GM21381 (cell line): ENCODE data around the gene AKAP4.

Source experiments
- ATAC-seq: cut with Tn5 transposase; IDR thresholded peaks from one replicate; pipeline ENCODE4 v1.9.1; 2021; ENCODE audit warnings: mild to moderate bottlenecking, moderate library complexity; ENCODE audit not compliant: unreplicated experiment

Gene AKAP4

DNA sequence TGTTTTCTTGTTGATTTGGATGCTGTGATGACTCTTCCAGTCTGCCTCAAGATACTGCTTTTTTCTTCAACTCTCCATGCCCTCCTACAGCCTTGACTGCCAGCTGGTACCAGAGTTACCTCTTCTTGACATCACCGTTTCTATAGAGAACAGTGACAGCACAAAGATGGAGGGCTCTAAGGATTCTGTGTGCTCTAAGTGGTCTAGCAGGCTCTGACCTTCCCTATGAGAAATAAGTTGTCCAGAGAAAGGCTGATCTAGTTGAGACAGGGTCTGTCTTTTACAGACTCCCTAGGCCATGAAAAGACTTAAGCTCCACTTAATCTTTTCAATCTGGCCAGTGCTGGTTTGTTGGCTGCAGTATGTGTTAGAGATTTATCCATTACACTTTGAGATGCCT lies at the start of gene AKAP4:
Gene AKAP4, minus strand, starts transcription at position 101 of the 400 bp plus-strand sequence. CDS start 118 bp downstream, outside the sequence.
- ATAC-seq = no peak

DNA sequence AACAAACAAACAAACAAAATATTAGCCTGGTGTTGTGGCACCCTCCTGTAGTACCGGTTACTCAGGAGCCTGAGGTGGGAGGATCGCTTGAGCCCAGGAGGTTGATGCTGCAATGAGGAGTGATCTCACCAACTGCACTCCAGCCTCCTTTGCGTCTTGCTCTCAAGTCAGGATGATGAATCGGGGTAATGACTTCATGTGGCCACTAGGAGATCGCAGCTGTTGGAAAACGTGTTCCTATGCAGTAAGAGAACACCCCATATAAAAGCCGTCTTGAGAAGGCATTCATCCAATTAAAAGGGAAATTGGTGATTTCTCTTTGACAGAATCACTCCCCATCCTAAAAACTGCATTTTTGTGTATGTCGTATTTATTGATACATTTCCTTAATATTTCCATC lies 10.7 kb upstream of the AKAP4 start:
- no peak for ATAC-seq

DNA sequence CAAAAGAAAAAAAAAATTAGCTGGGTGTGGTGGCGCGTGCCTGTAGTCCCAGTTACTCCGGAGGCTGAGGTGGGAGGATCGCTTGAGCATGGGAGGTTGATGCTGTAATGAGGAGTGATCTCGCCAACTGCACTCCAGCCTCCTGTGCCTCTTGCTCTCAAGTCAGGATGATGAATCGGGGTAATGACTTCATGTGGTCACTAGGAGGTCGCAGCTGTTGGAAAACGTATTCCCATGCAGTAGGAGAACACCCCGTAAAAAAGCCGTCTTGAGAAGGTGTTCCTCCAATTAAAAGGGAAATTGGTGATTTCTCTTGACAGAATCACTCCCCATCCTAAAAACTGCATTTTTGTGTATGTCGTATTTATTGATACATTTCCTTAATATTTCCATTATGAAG lies 5.9 kb upstream of the AKAP4 start:
- ATAC-seq = no peak

DNA sequence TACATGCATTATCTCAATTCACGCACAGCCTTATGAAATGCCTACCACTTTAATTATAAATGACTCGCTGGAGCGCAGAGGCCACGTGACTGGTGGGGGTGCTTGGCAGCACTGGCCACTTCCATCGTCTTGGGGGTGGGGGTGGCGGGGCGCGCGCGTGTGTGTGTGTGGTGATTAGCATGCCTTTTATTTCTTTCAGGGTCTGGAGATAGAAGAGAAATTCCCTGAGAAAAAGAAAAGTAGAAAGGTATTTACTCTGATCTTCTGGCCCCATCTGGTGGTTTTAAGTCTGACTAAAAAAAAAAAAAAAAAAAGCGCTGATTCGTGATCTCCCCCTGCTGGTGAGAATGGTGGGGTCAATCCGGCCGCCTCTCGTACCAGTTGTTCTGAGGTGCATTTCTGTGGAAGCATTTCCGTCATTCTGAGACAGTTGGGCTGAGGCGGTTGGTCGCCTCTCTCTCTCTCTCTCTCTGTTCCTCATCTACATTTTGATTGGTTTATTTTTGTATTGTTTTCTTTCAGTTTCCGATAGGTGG lies 3.6 kb upstream of the AKAP4 start, which contains the start of gene CCNB3:
Gene CCNB3, plus strand, starts transcription at position 402 of the 536 bp plus-strand sequence. CDS start 80,399 bp downstream, outside the sequence.
- ATAC-seq = peak; percentile 95

- ATAC-seq = no peak
Observed at GRCh38 chrX:50202539-50202938, 1.7 kb upstream of the AKAP4 start.

GRCh38 chrX:50198348-50198747 lies 2.5 kb downstream of the AKAP4 start:
- ATAC-seq = no peak

DNA sequence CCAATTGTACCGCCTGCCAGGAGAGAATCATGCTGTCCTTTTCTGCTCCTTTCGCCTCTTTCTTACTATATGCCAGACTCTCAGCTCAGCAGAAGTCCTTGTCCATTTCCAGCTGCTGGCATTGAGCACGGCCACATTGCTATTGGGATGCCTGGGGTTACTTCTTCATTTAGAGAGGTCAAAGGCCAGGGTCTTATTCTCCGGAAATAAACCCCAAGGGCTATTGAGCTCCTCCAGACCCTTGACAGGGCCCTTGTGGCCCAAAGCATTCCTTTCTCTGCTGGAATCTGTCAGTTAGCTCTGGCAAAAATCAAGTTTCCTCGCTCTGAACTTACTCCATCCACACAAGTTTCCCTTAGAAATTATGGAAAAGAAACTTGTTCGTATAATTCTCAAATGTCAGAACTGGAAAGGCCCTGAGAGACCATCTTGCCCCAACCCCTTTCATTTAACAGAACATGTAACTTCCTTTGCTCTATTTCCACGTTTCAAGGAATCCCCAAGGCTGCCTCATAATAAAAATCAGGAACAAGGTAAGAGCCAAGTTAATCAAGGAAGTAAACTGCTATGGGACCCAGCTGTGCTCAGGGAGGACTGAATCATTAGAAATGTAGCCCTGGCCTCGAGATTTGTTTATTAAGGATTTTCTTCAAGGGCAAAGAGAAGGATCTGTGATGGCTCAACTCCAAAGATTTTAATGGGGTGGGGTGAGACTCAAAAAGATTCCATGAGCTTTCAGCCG lies 11.8 kb downstream of the AKAP4 start:
- no peak for ATAC-seq

- ATAC-seq = no peak
Observed at GRCh38 chrX:50183891-50184290, 16.9 kb downstream of the AKAP4 start.

- no peak for ATAC-seq
Observed at GRCh38 chrX:50180073-50180940, 20.5 kb downstream of the AKAP4 start.

GRCh38 chrX:50169717-50170116 lies 31.1 kb downstream of the AKAP4 start:
- no peak for ATAC-seq

DNA sequence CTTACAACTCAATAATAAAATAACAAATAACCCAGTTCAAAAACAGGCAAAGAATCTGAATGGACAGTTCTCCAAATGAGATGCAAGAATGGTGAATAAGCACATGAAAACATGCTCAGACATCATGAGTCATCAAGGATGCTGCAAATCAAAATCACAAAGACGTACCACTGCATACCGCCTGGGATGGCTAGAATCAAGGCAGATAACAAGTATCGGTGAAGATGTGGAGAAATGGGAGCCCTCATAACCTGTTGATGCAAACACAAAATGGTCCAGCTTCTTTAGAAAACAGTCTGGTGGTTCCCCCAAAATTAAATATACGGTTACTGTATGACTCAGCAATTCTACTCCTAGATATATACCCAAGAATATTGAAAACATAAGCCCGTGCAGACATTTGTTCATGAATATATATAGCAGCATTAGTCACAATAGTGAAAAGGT lies 32.5 kb downstream of the AKAP4 start:
- ATAC-seq = peak; percentile 48

DNA sequence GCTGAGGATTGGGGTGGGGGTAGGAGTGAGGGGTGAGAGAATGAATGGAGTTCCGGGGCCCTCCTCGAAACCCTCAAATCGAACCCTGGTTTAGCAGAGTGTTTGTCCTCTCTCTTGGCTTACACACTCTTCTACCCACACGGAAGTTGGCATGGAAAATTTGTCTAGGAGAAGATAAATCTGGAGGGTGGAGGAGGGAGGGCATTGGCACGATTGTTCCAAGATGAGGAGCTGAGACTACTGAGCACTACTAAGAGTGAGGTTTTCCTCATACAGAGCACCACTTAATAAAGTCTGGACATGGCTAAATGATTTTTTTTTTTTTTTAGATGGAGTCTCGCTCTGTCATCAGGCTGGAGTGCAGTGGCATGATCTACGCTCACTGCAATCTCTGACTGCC lies 33.4 kb downstream of the AKAP4 start:
- no peak for ATAC-seq

DNA sequence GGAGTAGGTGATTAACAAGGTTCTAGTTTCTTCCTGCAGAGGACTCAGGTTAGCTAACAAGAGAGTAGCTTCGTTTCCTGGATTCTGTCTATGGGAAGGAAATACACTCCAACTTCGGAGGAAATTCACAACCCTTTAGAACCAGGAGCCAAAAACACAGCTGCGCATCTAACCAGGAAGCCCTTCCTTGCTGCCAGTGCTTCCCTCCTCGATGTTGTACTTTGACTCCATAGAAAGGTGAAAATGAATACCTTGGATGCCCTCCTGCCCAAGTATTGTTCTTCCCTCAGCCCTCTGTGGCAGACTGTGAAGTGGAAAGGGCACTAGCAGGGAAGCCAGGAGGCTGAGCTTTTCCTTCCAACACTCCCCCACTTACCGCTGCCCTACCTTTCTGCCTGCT lies 35.1 kb downstream of the AKAP4 start:
- no peak for ATAC-seq

DNA sequence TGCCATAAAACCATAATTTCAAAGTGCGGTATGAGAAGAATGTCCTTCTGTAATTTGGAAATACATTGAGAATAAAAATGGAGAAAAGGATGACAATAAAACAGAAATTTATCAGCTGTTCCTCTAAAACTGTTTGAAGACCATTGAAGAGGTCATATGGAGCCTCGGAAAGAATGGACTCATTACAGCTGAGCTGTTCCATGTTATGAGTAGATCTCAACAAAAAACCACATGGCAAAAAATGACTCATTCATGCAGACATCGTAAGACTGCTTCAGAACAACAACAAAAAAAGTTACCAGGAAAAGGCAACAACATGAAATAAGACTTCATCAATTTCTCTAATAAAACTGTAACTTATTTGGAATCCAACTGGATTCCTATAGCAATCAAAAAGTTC lies 39.7 kb downstream of the AKAP4 start:
- no peak for ATAC-seq

GRCh38 chrX:50158593-50158992 lies 42.2 kb downstream of the AKAP4 start:
- ATAC-seq = no peak

GRCh38 chrX:50157545-50158135 lies 43.2 kb downstream of the AKAP4 start:
- no peak for ATAC-seq

DNA sequence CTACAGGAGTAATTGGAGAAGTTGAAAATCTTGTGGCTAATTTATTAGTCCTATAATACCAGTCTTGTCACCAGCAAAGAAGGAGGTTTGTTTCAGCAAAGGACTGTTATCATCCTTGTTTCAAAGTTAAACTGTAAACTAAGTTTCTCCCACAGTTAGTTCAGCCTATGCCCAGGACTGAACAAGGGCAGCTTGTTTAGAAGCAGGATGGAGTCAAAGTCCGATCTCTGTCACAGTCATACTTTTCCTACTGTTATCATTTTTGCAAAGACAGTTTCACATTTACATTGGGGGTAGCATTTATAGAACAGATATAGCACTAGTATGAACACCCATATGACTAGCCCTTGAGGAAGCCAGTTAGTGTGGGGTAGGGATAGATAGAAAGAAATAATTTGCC lies 46.4 kb downstream of the AKAP4 start:
- ATAC-seq = no peak

DNA sequence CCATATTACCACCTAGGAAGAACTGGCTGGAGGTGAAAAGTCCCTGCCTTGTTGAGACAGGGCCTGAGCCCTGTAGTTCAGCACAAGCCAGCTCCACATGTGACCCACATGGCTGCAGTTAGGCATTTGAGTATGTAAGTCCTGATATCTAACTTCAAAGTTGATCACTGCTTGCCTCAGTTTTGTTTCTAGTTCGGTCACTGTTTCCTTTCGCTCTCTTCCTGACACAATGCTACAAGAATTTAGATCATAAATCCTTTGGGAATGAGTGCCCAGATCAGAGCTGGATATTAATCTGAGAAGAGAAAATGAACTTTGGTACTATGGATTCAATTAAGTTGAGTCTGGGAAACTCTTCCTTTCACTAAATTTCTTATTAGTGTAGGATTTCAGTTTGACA lies 48.4 kb downstream of the AKAP4 start:
- no peak for ATAC-seq

DNA sequence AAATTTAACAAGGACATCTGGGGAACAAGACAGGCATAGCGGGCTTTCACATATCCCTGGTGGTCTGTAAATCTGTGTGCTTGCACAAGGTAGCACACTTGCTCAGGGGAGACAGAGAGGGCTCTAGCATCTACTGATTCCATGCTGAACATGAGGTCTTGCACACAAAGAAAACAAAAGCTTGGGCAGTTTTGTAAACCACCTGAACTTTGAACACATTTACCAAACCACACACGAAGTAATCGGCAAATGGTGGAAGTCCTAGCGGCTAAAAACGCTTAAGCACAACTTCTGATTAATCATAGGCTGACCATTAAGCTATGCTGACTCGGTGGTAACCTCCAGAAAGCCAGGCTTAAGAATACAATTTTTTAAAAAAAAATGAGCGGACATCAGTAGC lies 52.8 kb downstream of the AKAP4 start:
- ATAC-seq = no peak
